ENCODE data around the gene MBNL2.

MBNL2 gene

GRCh38 chr13:97387485-97387839 is 165.3 kb downstream of the MBNL2 start:
- no peak for DNase-seq

GRCh38 chr13:97387890-97388289 is 165.8 kb downstream of the MBNL2 start:
- DNase-seq, result no peak

GRCh38 chr13:97388373-97388772 is 166.2 kb downstream of the MBNL2 start:
- no peak for DNase-seq

GRCh38 chr13:97390941-97391600 is 168.9 kb downstream of the MBNL2 start:
- no peak for DNase-seq

- DNase-seq, result no peak
Observed at GRCh38 chr13:97392020-97392419, 169.9 kb downstream of the MBNL2 start.

GRCh38 chr13:97394542-97394941 is 172.4 kb downstream of the MBNL2 start:
- no peak for DNase-seq

GRCh38 chr13:97395447-97396136 is 173.5 kb downstream of the MBNL2 start:
- DNase-seq, result no peak

- DNase-seq, result no peak
Observed at GRCh38 chr13:97397267-97397666, 175.1 kb downstream of the MBNL2 start.

- DNase-seq, result no peak
Observed at GRCh38 chr13:97401421-97401820, 179.3 kb downstream of the MBNL2 start.

GRCh38 chr13:97403893-97404750 is 182.0 kb downstream of the MBNL2 start:
- no peak for DNase-seq

- DNase-seq, result no peak
Observed at GRCh38 chr13:97407540-97407939, 185.4 kb downstream of the MBNL2 start.

GRCh38 chr13:97408938-97409337 is 186.8 kb downstream of the MBNL2 start:
- DNase-seq, result no peak

- DNase-seq, result no peak
Observed at GRCh38 chr13:97411984-97412383, 189.9 kb downstream of the MBNL2 start.

GRCh38 chr13:97413694-97414093 is 191.6 kb downstream of the MBNL2 start:
- no peak for DNase-seq

GRCh38 chr13:97414392-97414791 is 192.3 kb downstream of the MBNL2 start:
- DNase-seq, result no peak

- DNase-seq, result no peak
Observed at GRCh38 chr13:97417698-97418097, 195.6 kb downstream of the MBNL2 start.

- no peak for DNase-seq
Observed at GRCh38 chr13:97422118-97423054, 200.3 kb downstream of the MBNL2 start.

- DNase-seq, result no peak
Observed at GRCh38 chr13:97423300-97424045, 201.3 kb downstream of the MBNL2 start.

- DNase-seq, result no peak
Observed at GRCh38 chr13:97425590-97425989, 203.5 kb downstream of the MBNL2 start.

- no peak for DNase-seq
Observed at GRCh38 chr13:97426695-97427094, 204.6 kb downstream of the MBNL2 start.

GRCh38 chr13:97429681-97430081 is 207.5 kb downstream of the MBNL2 start:
- no peak for DNase-seq

GRCh38 chr13:97430296-97430695 is 208.2 kb downstream of the MBNL2 start:
- DNase-seq, result no peak

Measured in CD4-positive, alpha-beta T cell treated with Interferon alpha-2 for 1 hour (primary cell).